Thyroid gland (tissue), 4 donors: ENCODE measurements around the gene ACOX3.

ENCODE experiments used
- CTCF ChIP-seq, 6 experiments: fragments of 200-600 bp in 3 of 6; fragments of 450-650 bp in 3 of 6; sonication (generic) in 3 of 6; IDR thresholded peaks; one replicate each; pipeline ENCODE4 v1.5.1; 2016 to 2019; ENCODE audit warnings: antibody characterized with exemption in 6 of 6, mild to moderate bottlenecking in 2 of 6, inconsistent platforms in 1 of 6, moderate library complexity in 1 of 6
- POLR2A ChIP-seq, 2 donors: fragments of 450-650 bp; IDR thresholded peaks; one replicate each; pipeline ENCODE4 v1.6.1; 2017; ENCODE audit warnings: antibody characterized with exemption in 2 of 2, mild to moderate bottlenecking in 2 of 2, moderate library complexity in 1 of 2

- no peak for TF ChIP-seq CTCF (IDR thresholded peaks at IDR 0.05)
- no peak for TF ChIP-seq POLR2A (IDR thresholded peaks at IDR 0.05)
These were observed 83.7 kb downstream of the ACOX3 start for GRCh38 chr4:8356856-8357255.
